Right lobe of liver (tissue), 6 donors: ENCODE measurements around the gene HDAC7. TPM values are rescaled to one million over a fixed set of nuclear protein-coding genes. Genes with fewer than 3 reads are reported as not detected.

Experiments
- ATAC-seq, 4 donors: fragments of 200-7000 bp; cut with Tn5 transposase; one replicate each; pipeline ENCODE4 v1.9.1; 2020; ENCODE audit warnings: mild to moderate bottlenecking in 4 of 4, moderate library complexity in 4 of 4
- DNase-seq, 3 donors: peaks; one replicate each; pipeline ENCODE4 v3.0.0-alpha.2; 2020
- H3K27ac ChIP-seq, 3 donors: fragments of 200-600 bp; one replicate each; pipeline ENCODE4 v1.8.0; 2022
- H3K27me3 ChIP-seq, 2 donors: fragments of 200-600 bp; one replicate each; pipeline ENCODE4 v1.8.0; 2022
- H3K36me3 ChIP-seq, 4 donors: fragments of 200-600 bp; sonication (generic) in 1 of 4; one replicate each; pipeline versions ENCODE4 v1.5.1 to v1.8.0; 2017 to 2022; ENCODE audit warnings: control low read depth in 1 of 4
- H3K4me1 ChIP-seq, 4 donors: fragments of 200-600 bp; sonication (generic) in 1 of 4; one replicate each; pipeline versions ENCODE4 v1.5.1 to v1.8.0; 2017 to 2022; ENCODE audit warnings: control low read depth in 1 of 4
- H3K4me3 ChIP-seq, 3 donors: fragments of 200-600 bp; one replicate each; pipeline ENCODE4 v1.8.0; 2022
- H3K9me3 ChIP-seq, 4 donors: fragments of 200-600 bp; sonication (generic) in 1 of 4; one replicate each; pipeline versions ENCODE4 v1.5.1 to v1.8.0; 2017 to 2022; ENCODE audit warnings: control low read depth in 1 of 4
- CTCF ChIP-seq, 4 donors: fragments of 200-600 bp in 3 of 4; fragments of 450-650 bp in 1 of 4; IDR thresholded peaks; one replicate each; pipeline versions ENCODE4 v1.5.1 to v1.8.0; 2016 to 2022; ENCODE audit warnings: antibody characterized with exemption in 4 of 4, mild to moderate bottlenecking in 2 of 4
- POLR2A ChIP-seq: fragments of 450-650 bp; IDR thresholded peaks from one replicate; pipeline ENCODE4 v1.6.1; 2017; ENCODE audit warnings: antibody characterized with exemption, mild to moderate bottlenecking
- WGBS: methylation state at CpG from one replicate; pipeline ENCODE4 v1.1.6; 2018; ENCODE audit warnings: low coverage, low lambda C conversion rate; ENCODE audit not compliant: insufficient coverage; ENCODE audit errors: missing lambda C conversion rate; 5-methylcytosine and 5-hydroxymethylcytosine counted together
- intact Hi-C, 2 donors: fragments of 100-400 bp; cut with DNase I; formaldehyde crosslinking; loops; one replicate each; pipeline versions ENCODE4 v1.11.2 to v1.14.1; 2022
- total RNA-seq, 6 experiments: library from RNA; depleted of rRNA in 2 of 6; stranded (reverse); fragments of >200 nt in 2 of 6; fragmentation: NEBNext Ultra II Directional in 3 of 6; extraction: Animal tissue kit (Norgen Biotek cat#: 25700) in 3 of 6; gene quantifications; one replicate each; pipeline versions ENCODE4 v1.1.0 to v1.2.4, GENCODE V29; 2016 to 2023
- donor health status: DM: no; HTN: yes; CAD: no.
- donor health status: DM: no; HTN: no; CAD: no.
- donor health status: DM: no; HTN: no; CAD: no.
- donor health status: DM: no; HTN: yes; CAD: no.
- donor health status: DM: no; HTN: yes; CAD: no.

The HDAC7 gene
- total RNA-seq, 6 experiments from 2014 or later: 6.6 to 18.8 (median 8.4) TPM

- Histone ChIP-seq H3K36me3 (no peaks in the 10 kb centered on the region), H3K27ac (peak overlapping the region; percentile 72 to 85 (median 76)), H3K9me3 (no peaks in the 10 kb centered on the region), H3K27me3 (no peaks in the 10 kb centered on the region), H3K4me3 (no peak overlapping the region), H3K4me1 (peaks cover 0 to 3% (median 0%) of the 10 kb centered on the region in 4 donors)
- ATAC-seq (no peak), DNase-seq (peak in 1 of 3 donors; percentile 11)
- TF ChIP-seq CTCF (IDR thresholded peaks at IDR 0.05) (no peak), POLR2A (no peak)
- 82% methylated on average over 4 of the region's 4 CpGs for WGBS
- intact Hi-C loops: no loop called here
These were observed 1.6 kb upstream of the HDAC7 start for GRCh38 chr12:47821346-47821706.

GRCh38 chr12:47820631-47821345, 1.1 kb upstream of the HDAC7 start:
- Histone ChIP-seq H3K4me1 (peaks cover 0 to 3% (median 0%) of the 10 kb centered on the region in 4 donors), H3K36me3 (no peaks in the 10 kb centered on the region), H3K9me3 (no peaks in the 10 kb centered on the region), H3K27ac (peak overlapping the region; percentile 72 to 85 (median 76)), H3K4me3 (peak overlapping the region in 2 of 3 donors; percentile 49 to 59), H3K27me3 (no peaks in the 10 kb centered on the region)
- intact Hi-C loops: no loop called here
- 42% methylated on average over 11 of the region's 17 CpGs for WGBS
- peak; percentile 37 to 64 (median 51) for ATAC-seq
- DNase-seq: peak in 2 of 3 donors; percentile 55 to 57
- TF ChIP-seq POLR2A: no peak
- no peak for TF ChIP-seq CTCF (IDR thresholded peaks at IDR 0.05)

- Histone ChIP-seq H3K27ac (peak overlapping the region; percentile 72 to 85 (median 76)), H3K27me3 (no peaks in the 10 kb centered on the region), H3K9me3 (no peaks in the 10 kb centered on the region), H3K36me3 (no peaks in the 10 kb centered on the region), H3K4me1 (peaks cover 0 to 3% (median 0%) of the 10 kb centered on the region in 4 donors), H3K4me3 (peak overlapping the region; percentile 49 to 63 (median 59))
- peak; percentile 47 to 63 (median 56) for ATAC-seq
- TF ChIP-seq CTCF (IDR thresholded peaks at IDR 0.05) (peak in 2 of 4 donors; percentile 6 to 23), POLR2A (peak; percentile 46)
- WGBS: no CpG with 5 or more reads among the region's 77 CpGs
- DNase-seq: peak; percentile 70 to 78 (median 76)
- intact Hi-C loops: no loop called here
These were observed 386 bp downstream of the HDAC7 start for GRCh38 chr12:47819138-47819895.

GRCh38 chr12:47818467-47819137, 1.1 kb downstream of the HDAC7 start:
- no peaks in the 10 kb centered on the region for H3K9me3 ChIP-seq
- H3K27me3 ChIP-seq: no peaks in the 10 kb centered on the region
- peak overlapping the region; percentile 49 to 63 (median 59) for H3K4me3 ChIP-seq
- H3K36me3 ChIP-seq: no peaks in the 10 kb centered on the region
- intact Hi-C loops: no loop called here
- 65% methylated on average over 2 of the region's 23 CpGs for WGBS
- peak overlapping the region; percentile 72 to 85 (median 76) for H3K27ac ChIP-seq
- DNase-seq (peak in 2 of 3 donors; percentile 50 to 65), ATAC-seq (peak; percentile 4 to 31 (median 8))
- H3K4me1 ChIP-seq: peaks cover 0 to 3% (median 1%) of the 10 kb centered on the region in 4 donors
- no peak for TF ChIP-seq CTCF (IDR thresholded peaks at IDR 0.05)
- TF ChIP-seq POLR2A: no peak
